Calu3 (cell line): ENCODE measurements around the gene ADCY1. TPM values are rescaled to one million over a fixed set of nuclear protein-coding genes. Genes with fewer than 3 reads are reported as not detected.

Experiments
- BruUV-seq: library from RNA; stranded (reverse); fragments of 400-500 nt; replicated peaks from 2 replicates; lab custom pipeline; 2021; lab: Mats Ljungman, UMichigan
- CTCF ChIA-PET: fragments of 300-600 bp; sonication (Branson Sonifier 250); formaldehyde crosslinking; loops from one replicate; lab custom pipeline; 2022; ENCODE audit warnings: antibody characterized with exemption; lab: Charles Lee
- DNase-seq: peaks from one replicate; pipeline ENCODE4 v3.0.0; 2022
- H3K27ac Mint-ChIP-seq: one replicate; pipeline ENCODE4 v1.8.0; 2022; ENCODE audit warnings: mixed read lengths; ENCODE audit not compliant: unreplicated experiment
- H3K27me3 Mint-ChIP-seq: one replicate; pipeline ENCODE4 v1.8.0; 2022; ENCODE audit warnings: mixed read lengths; ENCODE audit not compliant: unreplicated experiment
- H3K36me3 Mint-ChIP-seq: one replicate; pipeline ENCODE4 v1.8.0; 2022; ENCODE audit warnings: mild to moderate bottlenecking, moderate library complexity, mixed read lengths; ENCODE audit not compliant: insufficient read depth, unreplicated experiment
- H3K4me1 Mint-ChIP-seq: one replicate; pipeline ENCODE4 v1.8.0; 2022; ENCODE audit warnings: mild to moderate bottlenecking, low read depth, mixed read lengths; ENCODE audit not compliant: unreplicated experiment
- H3K4me3 Mint-ChIP-seq: one replicate; pipeline ENCODE4 v1.8.0; 2022; ENCODE audit warnings: mild to moderate bottlenecking, low read depth, moderate library complexity, mixed read lengths; ENCODE audit not compliant: unreplicated experiment
- H3K9me3 Mint-ChIP-seq: one replicate; pipeline ENCODE4 v1.8.0; 2022; ENCODE audit warnings: low read depth, mixed read lengths; ENCODE audit not compliant: unreplicated experiment
- intact Hi-C: fragments of 100-400 bp; cut with micrococcal nuclease; formaldehyde crosslinking; loops from one replicate; pipeline ENCODE4 v1.10.0; 2022; ENCODE audit not compliant: unreplicated experiment
- total RNA-seq: library from RNA; stranded (reverse); gene quantifications from 2 replicates; pipeline ENCODE4 v1.2.3, GENCODE V29; 2022
- TF ChIP-seq, protein P1 (sequence below): fragments of 200-600 bp; IDR thresholded peaks from one replicate; pipeline ENCODE4 v1.8.0; 2022; ENCODE audit warnings: antibody characterized with exemption; ENCODE audit not compliant: unreplicated experiment

Gene ADCY1
- total RNA-seq, 1 experiment from 2014 or later, result 8.8 TPM

GRCh38 chr7:45670717-45671116, 96.5 kb downstream of the ADCY1 start:
- intact Hi-C loops, result no loop called here
- CTCF ChIA-PET, result no interaction called here
- H3K4me1 Mint-ChIP-seq, result no peaks in the 10 kb centered on the region
- BruUV-seq, result no TSS peak
- no peaks in the 10 kb centered on the region for H3K36me3 Mint-ChIP-seq
- H3K4me3 Mint-ChIP-seq, result no peak overlapping the region
- DNase-seq, result no peak
- H3K27me3 Mint-ChIP-seq, result peaks cover 20% of the 10 kb centered on the region
- TF ChIP-seq, protein P1, sequence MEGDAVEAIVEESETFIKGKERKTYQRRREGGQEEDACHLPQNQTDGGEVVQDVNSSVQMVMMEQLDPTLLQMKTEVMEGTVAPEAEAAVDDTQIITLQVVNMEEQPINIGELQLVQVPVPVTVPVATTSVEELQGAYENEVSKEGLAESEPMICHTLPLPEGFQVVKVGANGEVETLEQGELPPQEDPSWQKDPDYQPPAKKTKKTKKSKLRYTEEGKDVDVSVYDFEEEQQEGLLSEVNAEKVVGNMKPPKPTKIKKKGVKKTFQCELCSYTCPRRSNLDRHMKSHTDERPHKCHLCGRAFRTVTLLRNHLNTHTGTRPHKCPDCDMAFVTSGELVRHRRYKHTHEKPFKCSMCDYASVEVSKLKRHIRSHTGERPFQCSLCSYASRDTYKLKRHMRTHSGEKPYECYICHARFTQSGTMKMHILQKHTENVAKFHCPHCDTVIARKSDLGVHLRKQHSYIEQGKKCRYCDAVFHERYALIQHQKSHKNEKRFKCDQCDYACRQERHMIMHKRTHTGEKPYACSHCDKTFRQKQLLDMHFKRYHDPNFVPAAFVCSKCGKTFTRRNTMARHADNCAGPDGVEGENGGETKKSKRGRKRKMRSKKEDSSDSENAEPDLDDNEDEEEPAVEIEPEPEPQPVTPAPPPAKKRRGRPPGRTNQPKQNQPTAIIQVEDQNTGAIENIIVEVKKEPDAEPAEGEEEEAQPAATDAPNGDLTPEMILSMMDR, result no peak
- no peaks in the 10 kb centered on the region for H3K9me3 Mint-ChIP-seq
- H3K27ac Mint-ChIP-seq, result no peak overlapping the region

DNA sequence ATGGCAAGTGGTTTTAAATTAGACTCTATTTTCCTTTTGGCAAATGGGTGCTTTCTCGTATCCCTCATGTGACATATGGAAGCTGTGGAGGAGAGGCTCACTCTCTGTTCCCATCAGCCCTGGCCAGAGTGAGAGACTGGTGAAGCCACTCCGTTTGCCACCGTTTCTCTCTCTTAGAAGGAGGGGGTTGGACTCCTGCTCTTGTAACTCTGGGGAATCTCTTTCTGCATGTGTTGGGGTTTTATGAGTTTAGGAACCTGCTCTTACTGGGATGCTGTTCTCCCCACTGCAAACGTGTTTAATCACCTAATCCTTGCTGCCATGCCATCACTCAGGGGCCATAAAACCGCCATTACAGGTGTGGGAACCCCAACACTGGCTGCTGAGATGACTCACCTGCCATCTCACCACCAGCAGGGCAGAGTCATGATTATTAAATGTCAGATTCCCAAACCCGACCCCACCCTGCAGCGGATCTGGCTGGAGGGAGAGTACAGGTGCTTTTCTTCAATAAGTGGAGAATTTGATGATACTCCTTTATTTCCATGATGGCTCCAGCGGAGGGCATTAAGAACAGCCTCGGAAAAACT, 103.2 kb downstream of the ADCY1 start:
- no peaks in the 10 kb centered on the region for H3K9me3 Mint-ChIP-seq
- TF ChIP-seq, protein P1, result no peak
- no peak overlapping the region for H3K27ac Mint-ChIP-seq
- no TSS peak for BruUV-seq
- CTCF ChIA-PET, result interaction anchor here (0.5 kb wide), 1 partner anchor 191 kb away, joined by 3 read pairs; no protein-coding TSS in a partner anchor
- intact Hi-C loops, result no loop called here
- no peak for DNase-seq
- H3K27me3 Mint-ChIP-seq, result peaks cover 29% of the 10 kb centered on the region
- H3K4me1 Mint-ChIP-seq, result no peaks in the 10 kb centered on the region
- no peak overlapping the region for H3K4me3 Mint-ChIP-seq
- H3K36me3 Mint-ChIP-seq, result no peaks in the 10 kb centered on the region

DNA sequence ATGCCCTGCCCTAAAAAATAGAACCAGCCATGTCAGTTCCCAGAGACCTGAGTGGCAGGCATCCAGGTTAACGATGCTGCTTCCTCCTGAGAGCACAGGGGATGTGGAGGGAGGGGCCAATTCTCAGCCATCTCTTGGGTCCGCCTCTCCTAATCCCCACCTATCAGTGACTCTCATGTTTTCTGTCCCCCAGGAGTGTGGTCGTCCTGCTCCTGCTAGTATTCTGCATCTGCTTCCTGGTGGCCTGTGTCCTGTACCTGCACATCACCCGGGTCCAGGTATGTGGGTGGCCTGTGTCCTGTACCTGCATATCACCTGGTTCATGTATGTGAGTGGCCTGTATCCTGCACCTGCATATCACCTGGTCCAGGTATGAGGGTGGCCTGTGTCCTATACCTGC, 105.3 kb downstream of the ADCY1 start:
- no peak overlapping the region for H3K4me3 Mint-ChIP-seq
- peaks cover 30% of the 10 kb centered on the region for H3K27me3 Mint-ChIP-seq
- no peak overlapping the region for H3K27ac Mint-ChIP-seq
- no peaks in the 10 kb centered on the region for H3K9me3 Mint-ChIP-seq
- no peaks in the 10 kb centered on the region for H3K36me3 Mint-ChIP-seq
- intact Hi-C loops, result no loop called here
- H3K4me1 Mint-ChIP-seq, result no peaks in the 10 kb centered on the region
- no peak for DNase-seq
- BruUV-seq, result no TSS peak
- CTCF ChIA-PET, result no interaction called here
- TF ChIP-seq, protein P1, result no peak

DNA sequence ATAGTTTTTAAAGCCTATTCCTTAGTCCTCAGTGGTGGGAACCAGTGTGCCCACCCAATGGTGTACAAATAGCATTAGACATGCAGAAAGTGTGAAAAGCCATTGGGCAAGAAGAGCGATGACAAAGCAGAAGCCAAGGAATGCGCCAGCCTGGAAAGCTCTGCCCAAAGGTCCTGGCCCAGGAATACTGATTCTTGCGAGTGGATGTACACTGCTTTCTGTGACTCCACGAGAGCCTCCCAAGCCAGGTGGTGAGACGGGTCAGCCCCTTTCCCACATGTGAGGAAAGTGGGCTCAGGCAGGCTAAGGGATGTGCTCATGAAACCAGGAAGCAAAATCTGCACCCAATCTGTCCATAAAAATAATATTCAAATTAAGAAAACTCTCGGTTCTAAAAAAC, 106.6 kb downstream of the ADCY1 start:
- no peak for DNase-seq
- intact Hi-C loops, result no loop called here
- Mint-ChIP-seq H3K4me3 (no peak overlapping the region), H3K4me1 (peaks cover 10% of the 10 kb centered on the region), H3K27me3 (peaks cover 39% of the 10 kb centered on the region), H3K27ac (no peak overlapping the region), H3K9me3 (no peaks in the 10 kb centered on the region), H3K36me3 (no peaks in the 10 kb centered on the region)
- TF ChIP-seq, protein P1, result no peak
- no TSS peak for BruUV-seq
- CTCF ChIA-PET, result no interaction called here
